K562 (cell line): ENCODE results near the gene SH2B2. TPM values are rescaled to one million over a fixed set of nuclear protein-coding genes. Genes with fewer than 3 reads are reported as not detected.

Source experiments
- BRCA1 ChIP-seq, 2 experiments: fragments of 450-650 bp in 1 of 2; sonication (generic) in 1 of 2; formaldehyde crosslinking in 1 of 2; IDR thresholded peaks; 2 replicates each; pipeline versions ENCODE4 v1.5.0 to v1.6.1; 2017 to 2020; ENCODE audit warnings: mild to moderate bottlenecking in 1 of 2, missing genetic modification reagents in 1 of 2
- FOXO4 ChIP-seq: fragments of 450-650 bp; formaldehyde crosslinking; IDR thresholded peaks from 2 replicates; pipeline ENCODE4 v1.4.0; 2020; ENCODE audit warnings: mild to moderate bottlenecking, moderate library complexity
- GABPB1 ChIP-seq: sonication (generic); formaldehyde crosslinking; IDR thresholded peaks from 2 replicates; pipeline ENCODE4 v1.8.0; 2022; ENCODE audit warnings: mild to moderate bottlenecking, missing genetic modification reagents
- KLF16 ChIP-seq: IDR thresholded peaks from 2 replicates; pipeline ENCODE4 v1.6.1; 2016; ENCODE audit warnings: antibody characterized with exemption
- MAFF ChIP-seq: IDR thresholded peaks from 2 replicates; pipeline ENCODE4 v1.6.1; 2012; ENCODE audit warnings: low read length, improper control_type of control experiment
- MCM5 ChIP-seq: fragments of 450-650 bp; IDR thresholded peaks from 2 replicates; pipeline ENCODE4 v1.6.1; 2016; ENCODE audit warnings: low read depth
- NFE2 ChIP-seq: IDR thresholded peaks from 2 replicates; pipeline ENCODE4 v1.6.1; 2014; ENCODE audit warnings: antibody characterized with exemption, low read depth
- NFRKB ChIP-seq: fragments of 450-650 bp; IDR thresholded peaks from 2 replicates; pipeline ENCODE4 v1.6.1; 2016; ENCODE audit warnings: low read depth
- SRF ChIP-seq, 2 experiments: fragments of 250-450, 450-650 bp in 1 of 2; sonication (Bioruptor Pico) in 1 of 2; sonication (generic) in 1 of 2; formaldehyde crosslinking; IDR thresholded peaks; 2 replicates each; pipeline versions ENCODE4 v1.5.0 to v1.5.1; 2020 to 2022; ENCODE audit warnings: mild to moderate bottlenecking in 1 of 2, missing genetic modification reagents in 1 of 2
- SRSF7 ChIP-seq: fragments of 200-400 bp; formaldehyde crosslinking; optimal IDR thresholded peaks from 2 replicates; pipeline ENCODE3; 2017; ENCODE audit warnings: mild to moderate bottlenecking, low read depth, low read length
- THRB ChIP-seq: fragments of 450-650 bp; formaldehyde crosslinking; conservative IDR thresholded peaks from 2 replicates; pipeline ENCODE4 v1.4.0; 2022; ENCODE audit warnings: mild to moderate bottlenecking, missing genetic modification characterization
- TRIM25 ChIP-seq: fragments of 450-650 bp; IDR thresholded peaks from 2 replicates; pipeline ENCODE4 v1.7.0; 2016; ENCODE audit warnings: borderline replicate concordance
- USF1 ChIP-seq: sonication (generic); formaldehyde crosslinking; IDR thresholded peaks from 2 replicates; pipeline ENCODE4 v1.9.0; 2022; ENCODE audit warnings: mild to moderate bottlenecking, missing genetic modification reagents
- ZBTB7A ChIP-seq: IDR thresholded peaks from 2 replicates; pipeline ENCODE4 v1.6.1; 2011; ENCODE audit warnings: low read depth, mild to moderate bottlenecking, low read length, moderate library complexity, borderline replicate concordance; ENCODE audit not compliant: control insufficient read depth
- ZKSCAN8 ChIP-seq: fragments of 200-800 bp; sonication (Bioruptor generic); IDR thresholded peaks from 2 replicates; pipeline ENCODE4 v1.6.1; 2016; ENCODE audit warnings: missing genetic modification characterization, missing compliant biosample characterization
- ZNF124 ChIP-seq: sonication (generic); formaldehyde crosslinking; IDR thresholded peaks from 2 replicates; pipeline ENCODE4 v1.8.1; 2022; ENCODE audit warnings: missing genetic modification reagents
- ZNF143 ChIP-seq: sonication (generic); formaldehyde crosslinking; IDR thresholded peaks from 2 replicates; pipeline ENCODE4 v1.9.0; 2022; ENCODE audit warnings: mild to moderate bottlenecking, missing genetic modification reagents
- polyA plus RNA-seq, 8 experiments: library from polyadenylated mRNA; depleted of rRNA in 4 of 8; stranded (reverse) in 5 of 8; unstranded in 3 of 8; fragments of >200 nt; fragmentation: Nextera tagmentation in 2 of 8; fragmentation: Illumina TruSeq in 1 of 8; extraction: Ambion mirVana in 2 of 8; extraction: Trizol in 1 of 8; gene quantifications; 2 replicates each; pipeline versions ENCODE4 v1.2.1 to v1.2.3, GENCODE V29; 2011 to 2014; ENCODE audit warnings: inconsistent platforms in 1 of 8, missing spikeins in 1 of 8
- total RNA-seq, 7 experiments: library from RNA; depleted of rRNA in 6 of 7; stranded (reverse); fragments of >200 nt in 6 of 7; fragmentation: Illumina TruSeq in 2 of 7; extraction: Trizol in 2 of 7; gene quantifications; 2 replicates each; pipeline versions ENCODE4 v1.2.1 to v1.2.3, GENCODE V29; 2011 to 2021; ENCODE audit warnings: low replicate concordance in 1 of 7
- TF ChIP-seq, protein P1 (sequence below): sonication (generic); formaldehyde crosslinking; IDR thresholded peaks from 2 replicates; pipeline ENCODE4 v1.8.0; 2022; ENCODE audit warnings: mild to moderate bottlenecking, low read depth, missing genetic modification reagents
- TF ChIP-seq, protein P2 (sequence below), 2 experiments: fragments of 450-650 bp; conservative IDR thresholded peaks; 2 replicates each; pipeline ENCODE4 v1.6.1; 2017; ENCODE audit warnings: mild to moderate bottlenecking in 2 of 2, moderate library complexity in 2 of 2

SH2B2 gene
- total and polyA plus RNA-seq, 9 of the 15 experiments (the other 6 are each of a cell fraction or from before 2014, with no cell fraction given) = 0.03 to 0.89 (median 0.07) TPM; not detected in 4

- TF ChIP-seq ZBTB7A = no peak
- no peak for TF ChIP-seq SRSF7
- no peak for TF ChIP-seq BRCA1 (IDR thresholded peaks at IDR 0.05)
- no peak for TF ChIP-seq BRCA1 (CRISPR knock-in tag; IDR thresholded peaks at IDR 0.05)
- no peak for TF ChIP-seq ZKSCAN8 (CRISPR knock-in tag)
- no peak for TF ChIP-seq KLF16
- no peak for TF ChIP-seq MAFF
- no peak for TF ChIP-seq TRIM25
- TF ChIP-seq ZNF143 = no peak
- TF ChIP-seq MCM5 = no peak
- TF ChIP-seq, protein P1, sequence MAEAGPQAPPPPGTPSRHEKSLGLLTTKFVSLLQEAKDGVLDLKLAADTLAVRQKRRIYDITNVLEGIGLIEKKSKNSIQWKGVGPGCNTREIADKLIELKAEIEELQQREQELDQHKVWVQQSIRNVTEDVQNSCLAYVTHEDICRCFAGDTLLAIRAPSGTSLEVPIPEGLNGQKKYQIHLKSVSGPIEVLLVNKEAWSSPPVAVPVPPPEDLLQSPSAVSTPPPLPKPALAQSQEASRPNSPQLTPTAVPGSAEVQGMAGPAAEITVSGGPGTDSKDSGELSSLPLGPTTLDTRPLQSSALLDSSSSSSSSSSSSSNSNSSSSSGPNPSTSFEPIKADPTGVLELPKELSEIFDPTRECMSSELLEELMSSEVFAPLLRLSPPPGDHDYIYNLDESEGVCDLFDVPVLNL (CRISPR knock-in tag) = no peak
- TF ChIP-seq SRF (CRISPR knock-in tag; IDR thresholded peaks at IDR 0.05) = peak in 1 of 2 experiments; percentile 37; a peak in 1 of 4 replicates
- TF ChIP-seq NFRKB = no peak
- no peak for TF ChIP-seq ZNF124
- TF ChIP-seq, protein P2, sequence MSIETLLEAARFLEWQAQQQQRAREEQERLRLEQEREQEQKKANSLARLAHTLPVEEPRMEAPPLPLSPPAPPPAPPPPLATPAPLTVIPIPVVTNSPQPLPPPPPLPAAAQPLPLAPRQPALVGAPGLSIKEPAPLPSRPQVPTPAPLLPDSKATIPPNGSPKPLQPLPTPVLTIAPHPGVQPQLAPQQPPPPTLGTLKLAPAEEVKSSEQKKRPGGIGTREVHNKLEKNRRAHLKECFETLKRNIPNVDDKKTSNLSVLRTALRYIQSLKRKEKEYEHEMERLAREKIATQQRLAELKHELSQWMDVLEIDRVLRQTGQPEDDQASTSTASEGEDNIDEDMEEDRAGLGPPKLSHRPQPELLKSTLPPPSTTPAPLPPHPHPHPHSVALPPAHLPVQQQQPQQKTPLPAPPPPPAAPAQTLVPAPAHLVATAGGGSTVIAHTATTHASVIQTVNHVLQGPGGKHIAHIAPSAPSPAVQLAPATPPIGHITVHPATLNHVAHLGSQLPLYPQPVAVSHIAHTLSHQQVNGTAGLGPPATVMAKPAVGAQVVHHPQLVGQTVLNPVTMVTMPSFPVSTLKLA (conservative IDR thresholded peaks at IDR 0.05) = peak in 1 of 2 experiments; percentile 72; a peak in 3 of 4 replicates
- no peak for TF ChIP-seq THRB (CRISPR knock-in tag)
- TF ChIP-seq GABPB1 (CRISPR knock-in tag) = no peak
- TF ChIP-seq FOXO4 (CRISPR knock-in tag) = no peak
- TF ChIP-seq USF1 (CRISPR knock-in tag) = peak; percentile 95
- TF ChIP-seq NFE2 = peak; percentile 51; the same call in 1 of the 2 replicates
Measured at GRCh38 chr7:102273749-102274712, 12.6 kb upstream of the SH2B2 start (continued).
